ACC112 (cell line): ENCODE measurements around the gene ONECUT3.
"Not testable (repeated sequence)": the region's sequence is repeated elsewhere in the genome, so short reads cannot be mapped to it uniquely, and the experiment has no call there.

Experiments
- H2AFZ ChIP-seq: fragments of 200-600 bp; sonication (generic); one replicate; pipeline ENCODE4 v1.6.0; 2017; ENCODE audit warnings: antibody characterized with exemption, low read length; ENCODE audit not compliant: unreplicated experiment
- H3K27ac ChIP-seq: fragments of 200-600 bp; sonication (generic); 2 replicates; pipeline ENCODE4 v1.5.1; 2014; ENCODE audit warnings: low read depth, mild to moderate bottlenecking, antibody characterized with exemption, low read length, moderate library complexity
- H3K27me3 ChIP-seq: fragments of 200-600 bp; sonication (generic); 2 replicates; pipeline ENCODE4 v1.6.1; 2014; ENCODE audit warnings: mild to moderate bottlenecking, antibody characterized with exemption, low read length, moderate library complexity, mixed read lengths; ENCODE audit not compliant: insufficient read depth
- H3K36me3 ChIP-seq: fragments of 200-600 bp; sonication (generic); 2 replicates; pipeline ENCODE4 v1.6.1; 2016; ENCODE audit warnings: mild to moderate bottlenecking, antibody characterized with exemption, low read length, moderate library complexity, mixed read lengths; ENCODE audit not compliant: insufficient read depth
- H3K4me1 ChIP-seq: fragments of 200-600 bp; sonication (generic); one replicate; pipeline ENCODE4 v1.6.1; 2016; ENCODE audit warnings: low read length, mixed read lengths; ENCODE audit not compliant: insufficient read depth, unreplicated experiment, control insufficient read depth
- H3K4me3 ChIP-seq: fragments of 200-600 bp; sonication (generic); 2 replicates; pipeline ENCODE4 v1.5.1; 2014; ENCODE audit warnings: mild to moderate bottlenecking, low read depth, low read length
- H3K79me2 ChIP-seq: fragments of 200-600 bp; sonication (generic); one replicate; pipeline ENCODE4 v1.6.0; 2016; ENCODE audit warnings: low read length; ENCODE audit not compliant: control insufficient read depth, unreplicated experiment, insufficient read depth

Gene ONECUT3

GRCh38 chr19:1756705-1757465 is 3.6 kb downstream of the ONECUT3 start:
- no peak overlapping the region for H3K27ac ChIP-seq
- no peaks in the 10 kb centered on the region for H3K4me1 ChIP-seq
- no peaks in the 10 kb centered on the region for H3K36me3 ChIP-seq
- no peak overlapping the region for H2AFZ ChIP-seq
- peaks cover 84% of the 10 kb centered on the region for H3K27me3 ChIP-seq
- no peaks in the 10 kb centered on the region for H3K79me2 ChIP-seq
- no peak overlapping the region for H3K4me3 ChIP-seq

GRCh38 chr19:1757468-1758230 is 4.3 kb downstream of the ONECUT3 start:
- no peak overlapping the region for H2AFZ ChIP-seq
- H3K36me3 ChIP-seq: no peaks in the 10 kb centered on the region
- H3K4me1 ChIP-seq: no peaks in the 10 kb centered on the region
- no peak overlapping the region for H3K27ac ChIP-seq
- H3K27me3 ChIP-seq: peaks cover 84% of the 10 kb centered on the region
- H3K4me3 ChIP-seq: no peak overlapping the region
- no peaks in the 10 kb centered on the region for H3K79me2 ChIP-seq

- Histone ChIP-seq H3K27me3 (peaks cover 83% of the 10 kb centered on the region), H3K4me1 (no peaks in the 10 kb centered on the region)
Measured at GRCh38 chr19:1758231-1758577, 4.9 kb downstream of the ONECUT3 start.

DNA sequence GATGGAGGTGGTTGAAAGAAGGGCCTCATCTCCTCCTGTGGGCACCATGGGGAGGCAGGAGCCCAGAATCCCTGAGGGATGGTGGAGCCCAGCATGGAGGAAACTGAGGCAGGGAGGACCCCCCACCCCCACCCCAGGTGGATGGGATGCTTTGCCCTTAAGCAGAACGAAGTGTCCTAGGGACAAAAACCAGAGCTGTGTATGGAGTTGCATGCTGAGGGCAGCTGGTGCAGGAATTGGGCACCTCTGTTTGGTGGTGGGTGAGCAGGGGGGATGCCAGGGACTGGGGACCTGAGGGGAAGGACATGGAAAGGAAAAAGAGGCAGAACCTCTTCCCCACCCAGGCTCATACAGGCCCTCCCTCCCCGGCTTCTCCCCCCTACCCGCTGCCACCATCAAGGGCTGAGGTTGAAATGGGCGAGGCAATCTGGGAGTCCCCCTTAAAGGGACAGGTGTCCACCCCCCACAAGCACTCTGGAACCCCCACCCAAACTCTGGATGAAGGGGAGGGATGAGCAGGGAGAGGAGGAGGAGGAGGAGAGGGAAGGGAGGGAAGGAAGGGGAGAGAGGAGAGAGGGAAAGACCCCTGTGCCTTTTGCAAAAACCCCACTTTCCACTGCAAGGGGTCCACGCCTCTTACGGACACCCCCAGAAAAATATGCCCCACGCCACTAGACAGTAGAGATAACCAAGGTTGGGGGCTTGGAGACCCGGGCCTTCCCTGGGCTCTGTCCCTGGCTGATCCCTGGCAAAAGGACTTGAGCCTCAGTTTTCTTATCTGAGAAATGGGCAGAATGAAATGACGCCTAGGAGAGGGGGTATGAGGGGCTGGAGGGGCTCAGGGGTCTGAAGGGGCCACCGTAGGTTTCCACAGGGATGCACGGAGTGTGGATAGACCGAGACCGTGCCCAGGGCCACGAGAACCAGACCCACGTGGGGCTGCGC is 5.9 kb downstream of the ONECUT3 start:
- Histone ChIP-seq H3K27me3 (peaks cover 93% of the 10 kb centered on the region), H3K79me2 (no peaks in the 10 kb centered on the region), H3K4me1 (no peaks in the 10 kb centered on the region)

More at GRCh38 chr19:1758231-1758577, 4.9 kb downstream of the ONECUT3 start:
- Histone ChIP-seq H3K36me3 (no peaks in the 10 kb centered on the region), H3K4me3 (no peak overlapping the region), H2AFZ (no peak overlapping the region), H3K79me2 (no peaks in the 10 kb centered on the region), H3K27ac (no peak overlapping the region)

GRCh38 chr19:1760020-1760419 is 6.7 kb downstream of the ONECUT3 start:
- Histone ChIP-seq H3K4me3 (no peak overlapping the region), H3K27me3 (peaks cover 95% of the 10 kb centered on the region), H3K27ac (no peak overlapping the region), H3K36me3 (no peaks in the 10 kb centered on the region), H3K79me2 (no peaks in the 10 kb centered on the region), H3K4me1 (no peaks in the 10 kb centered on the region), H2AFZ (no peak overlapping the region)

More for the DNA sequence above, 5.9 kb downstream of the ONECUT3 start:
- H3K4me3 ChIP-seq: no peak overlapping the region
- H3K27ac ChIP-seq: no peak overlapping the region
- no peaks in the 10 kb centered on the region for H3K36me3 ChIP-seq
- no peak overlapping the region for H2AFZ ChIP-seq

GRCh38 chr19:1760786-1761527 is 7.7 kb downstream of the ONECUT3 start:
- not testable (repeated sequence) for H3K4me1 ChIP-seq, H3K4me3 ChIP-seq, H3K36me3 ChIP-seq, H3K27ac ChIP-seq, H3K79me2 ChIP-seq, H2AFZ ChIP-seq
- peaks cover 95% of the 10 kb centered on the region for H3K27me3 ChIP-seq

- Histone ChIP-seq H3K4me1 (no peaks in the 10 kb centered on the region), H3K27me3 (peaks cover 97% of the 10 kb centered on the region), H3K79me2 (no peaks in the 10 kb centered on the region), H3K27ac (no peak overlapping the region), H3K4me3 (no peak overlapping the region), H3K36me3 (no peaks in the 10 kb centered on the region), H2AFZ (no peak overlapping the region)
Measured at GRCh38 chr19:1761528-1762242, 8.4 kb downstream of the ONECUT3 start.

DNA sequence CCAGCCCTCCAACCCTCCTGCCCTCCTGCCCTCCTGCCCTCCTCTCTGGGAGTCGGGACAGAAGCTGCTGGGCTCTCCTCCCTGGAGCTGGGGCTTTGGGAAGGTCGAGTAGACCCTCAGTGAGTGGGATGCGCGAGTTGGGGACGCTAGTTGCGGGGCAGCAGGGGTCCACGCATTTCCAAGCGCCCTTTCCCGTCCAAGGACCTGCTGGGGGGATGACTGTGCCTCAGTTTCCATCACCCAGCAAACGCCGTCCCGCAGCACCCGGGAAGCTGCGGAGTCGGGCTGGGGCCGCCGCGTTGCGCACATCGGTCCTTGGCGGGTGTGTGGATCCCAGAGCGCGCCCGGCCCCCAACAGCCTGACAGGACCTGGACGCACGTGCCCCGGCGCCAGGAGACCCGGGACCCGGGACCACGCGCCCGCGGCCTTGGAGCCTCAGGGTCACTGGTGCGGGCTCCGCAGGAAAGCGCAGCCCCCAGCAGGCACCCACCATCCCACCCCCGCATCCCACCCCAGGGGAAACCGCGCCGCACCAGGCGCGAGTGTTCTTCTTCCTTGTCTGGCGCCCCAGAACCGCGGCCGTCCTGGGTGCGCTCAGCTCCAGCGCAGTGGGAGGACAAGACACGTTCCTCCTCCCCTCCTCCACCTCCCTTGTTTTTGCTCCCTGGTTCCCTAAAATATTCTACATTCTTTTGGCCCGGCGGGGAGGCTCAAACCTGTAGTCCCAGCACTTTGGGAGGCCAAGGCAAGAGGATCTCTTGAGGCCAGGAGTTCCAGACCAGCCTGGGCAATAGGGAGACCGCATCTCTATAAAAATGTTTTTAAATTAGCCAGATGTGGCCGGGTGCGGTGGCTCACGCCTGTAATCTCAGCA is 9.2 kb downstream of the ONECUT3 start:
- Histone ChIP-seq H3K79me2 (no peaks in the 10 kb centered on the region), H3K27me3 (peaks cover 96% of the 10 kb centered on the region)

More for the DNA sequence above, 9.2 kb downstream of the ONECUT3 start:
- H3K4me3 ChIP-seq: no peak overlapping the region
- H3K36me3 ChIP-seq: no peaks in the 10 kb centered on the region
- no peaks in the 10 kb centered on the region for H3K4me1 ChIP-seq
- H2AFZ ChIP-seq: no peak overlapping the region
- no peak overlapping the region for H3K27ac ChIP-seq
